Measurements from ENCODE around the gene CARHSP1. TPM values are rescaled to one million over a fixed set of nuclear protein-coding genes. Genes with fewer than 3 reads are reported as not detected.

Gene CARHSP1
- total and polyA plus RNA-seq, 2 of the 8 experiments (the other 6 are each of a cell fraction or from before 2014, with no cell fraction given): 292 to 300 TPM

- Histone ChIP-seq H3K27me3 (replicated peaks in 1 of 4; ENCODE audit: control insufficient read depth in 3 of 4, extremely low read depth in 1 of 4, insufficient read depth in 3 of 4, low read length in 3 of 4) (no peaks in the 10 kb centered on the region), H3K79me2 (ENCODE audit: control insufficient read depth in 1 of 2, insufficient read depth in 2 of 2, low read length in 2 of 2) (no peaks in the 10 kb centered on the region), H3K56ac (replicated peaks; ENCODE audit: insufficient read length, low read depth, low read length) (no peak overlapping the region), H3K4me2 (ENCODE audit: insufficient read depth in 1 of 2, low read depth in 2 of 2, low read length in 2 of 2) (no peak overlapping the region), H2BK20ac (ENCODE audit: low read length) (no peak overlapping the region), H3K4ac (replicated peaks; ENCODE audit: insufficient read length, low read depth, low read length) (no peak overlapping the region), H2BK120ac (replicated peaks; ENCODE audit: low read depth, low read length) (no peak overlapping the region), H4K8ac (ENCODE audit: extremely low read depth, insufficient read depth, low read length) (no peak overlapping the region), H3K36me3 (ENCODE audit: control insufficient read depth in 2 of 4, insufficient read depth in 4 of 4, low read length in 3 of 4) (peaks cover 47 to 82% (median 66%) of the 10 kb centered on the region in 4 experiments), H3K9ac (replicated peaks in 1 of 4; ENCODE audit: extremely low read depth in 1 of 4, low read depth in 3 of 4, low read length in 3 of 4) (no peak overlapping the region), H3K14ac (ENCODE audit: insufficient read length) (no peak overlapping the region), H3K27ac (ENCODE audit: low read depth, low read length) (no peak overlapping the region), H3K79me1 (ENCODE audit: low read depth, low read length) (no peaks in the 10 kb centered on the region), H3K4me3 (ENCODE audit: extremely low read depth in 1 of 4, insufficient read depth in 2 of 4, low read depth in 3 of 4, low read length in 4 of 4) (no peak overlapping the region), H3K18ac (ENCODE audit: extremely low read depth, low read length) (no peak overlapping the region), H2AK5ac (ENCODE audit: low read depth, low read length) (no peak overlapping the region), H3K9me3 (ENCODE audit: insufficient read depth in 2 of 2, low read depth in 1 of 2, low read length in 1 of 2) (no peaks in the 10 kb centered on the region), H3K4me1 (replicated peaks in 1 of 4; ENCODE audit: control insufficient read depth in 3 of 4, insufficient read depth in 4 of 4, low read length in 3 of 4) (no peaks in the 10 kb centered on the region), H2BK15ac (ENCODE audit: low read length) (no peak overlapping the region), H4K5ac (ENCODE audit: insufficient read length, low read depth, low read length) (no peak overlapping the region), H4K91ac (replicated peaks; ENCODE audit: insufficient read length, low read length) (no peak overlapping the region), H3K23me2 (ENCODE audit: low read depth, low read length) (no peaks in the 10 kb centered on the region), H2BK12ac (ENCODE audit: low read depth, low read length) (no peak overlapping the region), H4K20me1 (replicated peaks in 1 of 2; ENCODE audit: control insufficient read depth in 1 of 2, insufficient read depth in 2 of 2, low read length in 2 of 2) (peaks cover 1 to 11% of the 10 kb centered on the region in 2 experiments), H2AFZ (ENCODE audit: low read length) (no peak overlapping the region), H2BK5ac (ENCODE audit: low read depth, low read length) (no peak overlapping the region), H3K23ac (ENCODE audit: insufficient read length) (no peak overlapping the region)
- FAIRE-seq (no peak), DNase-seq (ENCODE audit: low read depth in 1 of 2, low spot score in 2 of 2) (no peak)
- no peak for TF ChIP-seq TAF7 (optimal IDR thresholded peaks at IDR 0.05; ENCODE audit: borderline replicate concordance, low read depth, low read length)
- no peak for TF ChIP-seq CBX8 (IDR thresholded peaks at IDR 0.05; ENCODE audit: borderline replicate concordance, low read depth, low read length)
- TF ChIP-seq GABPA (IDR thresholded peaks at IDR 0.05; ENCODE audit: borderline replicate concordance, insufficient read depth, low read length): no peak
- TF ChIP-seq HDAC2 (IDR thresholded peaks at IDR 0.05; ENCODE audit: borderline replicate concordance in 1 of 2, low read depth in 2 of 2, low read length in 2 of 2): no peak
- no peak for TF ChIP-seq BCL11A (IDR thresholded peaks at IDR 0.05; ENCODE audit: low read depth in 2 of 2, low read length in 2 of 2)
- no peak for TF ChIP-seq GTF2F1 (IDR thresholded peaks at IDR 0.05; ENCODE audit: borderline replicate concordance, low read depth, low read length)
- POLR2A ChIA-PET (ENCODE audit: partially characterized antibody): interaction anchor here (0.8 to 1.2 kb wide), 2 partner anchors 15 to 26 kb away, joined by 3 to 4 read pairs; no protein-coding TSS in a partner anchor
- 94% methylated on average over 13 of the region's 14 CpGs; no CpG with 5 or more reads in 1 of the 2 experiments for WGBS, 2 experiments (ENCODE audit: extremely low coverage in 1 of 2, insufficient coverage in 1 of 2, insufficient read length in 1 of 2, insufficient replicate concordance in 2 of 2, low coverage in 1 of 2, low lambda C conversion rate in 2 of 2, missing lambda C conversion rate in 1 of 2)
- CTCF ChIA-PET (ENCODE audit: partially characterized antibody): interaction anchor here (0.6 to 1.3 kb wide), 3 partner anchors 14 to 271 kb away, joined by 3 to 6 read pairs (median 3); no protein-coding TSS in a partner anchor
Observed at GRCh38 chr16:8893976-8894690, 25.3 kb upstream of the CARHSP1 start.
